WERI-Rb-1 (cell line): ENCODE results near the gene NACC2.

Source experiments
- DNase-seq: peaks from one replicate; pipeline ENCODE4 v3.0.0-alpha.2; 2020
- H3K27ac ChIP-seq: fragments of 250-450 bp; sonication (Bioruptor Pico); 2 replicates; pipeline ENCODE4 v1.5.1; 2020; ENCODE audit warnings: mild to moderate bottlenecking, moderate library complexity
- H3K27me3 ChIP-seq: fragments of 250-450 bp; sonication (Bioruptor Pico); 2 replicates; pipeline ENCODE4 v1.5.1; 2021; ENCODE audit warnings: mild to moderate bottlenecking, low read depth, moderate library complexity; ENCODE audit not compliant: insufficient read depth, severe bottlenecking
- H3K36me3 ChIP-seq: fragments of 250-450 bp; sonication (Bioruptor Pico); 2 replicates; pipeline ENCODE4 v1.5.1; 2020; ENCODE audit warnings: mild to moderate bottlenecking, moderate library complexity
- H3K4me3 ChIP-seq: 2 replicates; pipeline ENCODE4 v1.5.1; 2011; ENCODE audit warnings: low read depth, mild to moderate bottlenecking, control low read depth, low read length
- H3K9me3 ChIP-seq: fragments of 250-450 bp; sonication (Bioruptor Pico); 2 replicates; pipeline ENCODE4 v1.5.1; 2021; ENCODE audit warnings: mild to moderate bottlenecking, moderate library complexity; ENCODE audit not compliant: severe bottlenecking
- CTCF ChIP-seq: IDR thresholded peaks from 2 replicates; pipeline ENCODE4 v1.5.1; 2011; ENCODE audit warnings: low read depth, mild to moderate bottlenecking, control low read depth, inconsistent platforms, low read length

The NACC2 gene

GRCh38 chr9:136141682-136142413 is 46.8 kb upstream of the NACC2 start:
- H3K4me3 ChIP-seq = no peak overlapping the region
- no peaks in the 10 kb centered on the region for H3K9me3 ChIP-seq
- no peak for TF ChIP-seq CTCF
- no peak for DNase-seq
- H3K36me3 ChIP-seq = no peaks in the 10 kb centered on the region
- peak overlapping the region; percentile 24; the same call in 1 of the 2 replicates for H3K27ac ChIP-seq
- H3K27me3 ChIP-seq = no peaks in the 10 kb centered on the region

GRCh38 chr9:136140966-136141365 is 45.9 kb upstream of the NACC2 start:
- no peak for DNase-seq
- Histone ChIP-seq H3K36me3 (no peaks in the 10 kb centered on the region), H3K27ac (no peak overlapping the region), H3K9me3 (no peaks in the 10 kb centered on the region), H3K4me3 (no peak overlapping the region), H3K27me3 (no peaks in the 10 kb centered on the region)
- no peak for TF ChIP-seq CTCF

- Histone ChIP-seq H3K4me3 (no peak overlapping the region), H3K27me3 (no peaks in the 10 kb centered on the region)
- DNase-seq = no peak
Measured at GRCh38 chr9:136140046-136140445, 45.0 kb upstream of the NACC2 start.

DNA sequence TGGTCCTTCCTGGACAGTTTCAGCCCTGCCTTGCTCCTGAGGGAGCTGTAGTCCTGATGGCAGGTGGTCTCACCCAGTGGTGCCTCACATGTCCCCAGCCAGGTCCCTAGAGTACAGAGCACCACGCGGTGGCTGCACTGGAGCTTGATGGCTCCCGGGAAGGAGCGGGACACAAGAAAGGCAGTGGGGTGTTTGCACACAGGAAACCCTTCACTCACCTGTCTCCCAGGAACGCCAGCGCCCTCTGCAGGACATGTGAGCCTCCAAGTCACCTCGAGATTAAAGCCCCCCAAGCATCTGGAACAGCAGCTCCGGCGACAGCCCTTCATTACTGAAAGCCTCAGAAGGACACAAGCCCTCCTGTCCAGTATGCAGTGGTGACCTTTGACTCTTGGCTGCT is 43.5 kb upstream of the NACC2 start:
- Histone ChIP-seq H3K9me3 (no peaks in the 10 kb centered on the region), H3K27me3 (no peaks in the 10 kb centered on the region), H3K27ac (no peak overlapping the region), H3K36me3 (no peaks in the 10 kb centered on the region), H3K4me3 (no peak overlapping the region)
- peak; percentile 91 for TF ChIP-seq CTCF
- peak; percentile 86 for DNase-seq

More at GRCh38 chr9:136140046-136140445, 45.0 kb upstream of the NACC2 start:
- TF ChIP-seq CTCF = no peak
- Histone ChIP-seq H3K9me3 (no peaks in the 10 kb centered on the region), H3K36me3 (no peaks in the 10 kb centered on the region), H3K27ac (no peak overlapping the region)

- no peak for TF ChIP-seq CTCF
- DNase-seq = no peak
- H3K9me3 ChIP-seq = no peaks in the 10 kb centered on the region
- no peak overlapping the region for H3K27ac ChIP-seq
- H3K36me3 ChIP-seq = no peaks in the 10 kb centered on the region
- no peaks in the 10 kb centered on the region for H3K27me3 ChIP-seq
- H3K4me3 ChIP-seq = no peak overlapping the region
Measured at GRCh38 chr9:136137321-136138265, 42.5 kb upstream of the NACC2 start.
